Fibroblast of skin of left quadriceps (primary cell): ENCODE data around the gene ERP44.
A peak's percentile ranks its signal among the peaks of the same experiment; 100 is the strongest.
"Not testable (repeated sequence)": the region's sequence is repeated elsewhere in the genome, so short reads cannot be mapped to it uniquely, and the experiment has no call there.

Experiments used
- DNase-seq, 2 experiments: peaks; one replicate each; pipeline ENCODE4 v3.0.0-alpha.2; 2013; ENCODE audit warnings: low read depth in 2 of 2

The ERP44 gene

GRCh38 chr9:100012279-100012678 is 86.5 kb downstream of the ERP44 start:
- DNase-seq: no peak

GRCh38 chr9:100011062-100011681 is 87.6 kb downstream of the ERP44 start:
- peak; percentile 11 to 20 for DNase-seq

GRCh38 chr9:99999797-100000196 is 99.0 kb downstream of the ERP44 start:
- DNase-seq: no peak

DNA sequence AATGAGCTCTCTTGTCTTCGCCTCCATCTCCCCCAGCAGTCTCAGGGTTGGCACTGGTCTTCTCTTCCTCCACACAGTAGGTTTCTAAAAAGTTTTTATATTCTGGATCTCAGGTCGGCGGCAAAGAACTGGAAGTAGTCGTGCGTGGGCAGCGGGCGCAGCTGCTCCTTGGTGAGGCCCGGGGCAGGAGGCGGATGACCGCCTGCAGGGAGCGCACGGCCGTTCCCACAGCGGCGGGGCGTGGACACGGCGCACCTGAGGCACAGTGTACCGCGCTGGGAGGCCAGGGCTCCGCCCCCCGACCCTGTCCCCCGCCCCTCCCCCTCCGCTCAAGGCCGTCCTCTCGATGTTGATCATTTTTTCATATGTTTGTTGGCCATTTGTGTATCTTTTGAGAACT is 99.9 kb downstream of the ERP44 start:
- DNase-seq: no peak

DNA sequence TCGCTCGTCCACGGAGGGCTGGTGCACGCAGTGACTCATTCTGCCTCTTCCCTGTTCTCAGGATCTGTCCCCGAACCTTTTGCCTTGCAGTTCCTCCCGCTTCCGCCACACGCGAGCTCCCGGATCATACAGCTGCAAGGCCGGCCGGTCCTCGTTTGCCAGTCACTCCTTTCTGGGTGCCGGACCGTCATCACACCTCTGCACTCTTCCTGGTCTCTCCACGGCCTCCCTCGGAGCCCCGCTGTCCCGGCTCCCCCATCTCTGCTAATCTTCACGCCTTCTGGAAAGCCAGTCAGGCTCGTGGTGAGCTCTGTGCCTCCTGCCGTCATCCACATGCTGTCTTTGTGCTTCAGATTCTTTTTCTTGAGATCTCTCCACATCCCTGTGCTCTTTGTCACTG is 100.5 kb downstream of the ERP44 start:
- DNase-seq: no peak

DNA sequence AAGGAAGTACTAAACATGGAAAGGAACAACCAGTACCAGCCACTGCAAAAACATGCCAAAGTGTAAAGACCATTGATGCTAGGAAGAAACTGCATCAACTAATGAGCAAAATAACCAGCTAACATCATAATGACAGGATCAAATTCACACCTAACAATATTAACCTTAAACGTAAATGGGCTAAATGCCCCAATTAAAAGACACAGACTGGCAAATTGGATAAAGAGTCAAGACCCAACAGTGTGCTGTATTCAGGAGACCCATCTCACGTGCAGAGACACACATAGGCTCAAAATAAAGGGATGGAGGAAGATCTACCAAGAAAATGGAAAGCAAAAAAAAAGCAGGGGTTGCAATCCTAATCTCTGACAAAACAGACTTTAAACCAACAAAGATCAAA is 108.3 kb downstream of the ERP44 start:
- not testable (repeated sequence) for DNase-seq

- no peak for DNase-seq
Observed at GRCh38 chr9:99986642-99987041, 112.2 kb downstream of the ERP44 start.

GRCh38 chr9:99980598-99980997 is 118.2 kb downstream of the ERP44 start:
- no peak for DNase-seq

DNA sequence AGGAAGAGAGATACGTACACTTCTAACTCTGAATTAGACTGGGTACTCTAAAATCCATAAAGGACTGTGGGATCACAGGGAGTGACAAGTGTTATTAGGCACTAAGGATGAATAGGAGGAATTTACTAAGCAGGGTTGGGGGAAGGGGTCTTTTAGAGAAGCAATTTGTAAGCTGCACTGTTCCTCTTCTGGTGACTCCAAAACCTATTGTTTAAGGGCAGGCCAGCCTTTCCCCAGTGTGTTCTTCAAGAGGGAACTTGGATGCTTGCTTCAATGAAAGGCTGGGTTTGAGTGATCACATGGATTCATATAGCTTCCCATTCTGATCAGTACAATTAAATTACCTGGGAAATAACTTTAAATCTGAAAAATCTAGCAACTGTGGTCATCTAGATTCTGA is 120.6 kb downstream of the ERP44 start:
- DNase-seq: no peak

DNA sequence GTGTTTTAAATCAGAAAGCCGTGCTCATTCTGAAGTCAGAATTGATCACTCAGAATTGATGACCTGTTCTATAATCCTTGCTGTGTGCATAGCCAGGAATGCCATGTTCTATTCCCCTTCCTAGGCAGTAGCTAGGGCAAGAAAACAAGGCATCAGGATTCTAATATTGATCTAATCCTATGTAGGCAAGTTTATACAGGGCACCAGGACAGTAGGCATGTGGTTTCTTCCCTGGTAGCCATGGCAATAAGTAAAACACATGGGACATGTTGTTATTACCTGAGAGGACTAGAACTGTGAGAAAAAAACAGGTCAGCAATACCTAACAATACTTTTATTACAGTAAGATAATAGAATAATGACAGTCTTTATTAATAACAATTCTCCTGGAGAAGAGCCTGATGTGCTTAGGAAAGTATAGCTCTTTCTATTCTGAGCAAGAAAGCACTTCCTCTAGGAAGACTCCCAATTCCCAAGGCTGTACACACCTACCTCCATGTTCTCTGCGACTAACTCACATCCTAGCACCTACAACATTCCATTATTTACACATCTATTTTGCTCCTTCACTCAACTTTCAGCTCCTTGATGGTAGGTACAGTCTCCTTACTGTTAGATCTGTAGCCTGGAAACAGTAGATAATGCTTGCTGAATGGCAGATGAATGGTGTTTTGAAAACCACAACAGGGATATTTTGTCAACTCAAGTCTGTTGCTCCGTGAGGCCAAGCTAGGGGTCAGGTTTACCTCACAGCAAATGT is 121.6 kb downstream of the ERP44 start:
- no peak for DNase-seq

DNA sequence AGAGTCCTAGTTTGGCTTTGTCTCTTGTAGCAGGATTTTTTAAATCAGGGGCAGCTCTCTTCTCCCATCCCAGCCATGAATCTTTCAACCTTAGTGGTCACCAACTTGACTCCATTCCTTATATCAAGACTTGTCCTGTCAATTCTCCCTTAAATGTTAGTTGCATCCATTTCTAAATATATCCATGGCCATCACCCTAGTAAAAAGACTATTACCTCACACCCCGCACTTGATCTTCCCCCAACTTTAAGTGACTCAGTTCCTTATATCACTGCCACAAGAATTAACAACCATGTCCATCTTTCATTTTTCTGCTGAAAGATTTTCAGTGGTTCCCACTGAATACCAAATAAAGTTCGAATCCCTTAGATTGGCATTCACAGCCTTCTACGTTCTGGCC is 125.3 kb downstream of the ERP44 start:
- no peak for DNase-seq

GRCh38 chr9:99971410-99971809 is 127.4 kb downstream of the ERP44 start:
- no peak for DNase-seq

- DNase-seq: no peak
Observed at GRCh38 chr9:99970481-99970880, 128.3 kb downstream of the ERP44 start.

DNA sequence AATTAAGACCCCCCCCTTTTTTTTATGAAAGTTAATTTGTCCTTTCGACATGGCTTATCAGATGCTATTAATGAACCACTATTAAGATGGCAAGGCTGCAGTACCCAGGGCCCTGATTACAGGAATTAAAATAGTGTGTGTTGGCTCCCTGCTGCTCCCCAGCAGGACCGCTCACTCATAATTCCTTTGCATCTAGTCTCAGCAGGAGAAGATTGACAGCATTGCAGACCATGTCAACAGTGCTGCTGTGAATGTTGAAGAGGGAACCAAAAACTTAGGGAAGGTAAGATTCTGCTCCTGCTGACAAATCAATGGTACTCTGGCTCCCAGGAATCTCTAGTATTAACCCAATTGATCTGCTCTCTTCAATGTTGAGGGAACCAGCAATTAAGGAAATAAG is 131.3 kb downstream of the ERP44 start:
- DNase-seq: no peak

GRCh38 chr9:99966716-99967115 is 132.1 kb downstream of the ERP44 start:
- peak in 1 of 2 experiments; percentile 4 for DNase-seq

DNA sequence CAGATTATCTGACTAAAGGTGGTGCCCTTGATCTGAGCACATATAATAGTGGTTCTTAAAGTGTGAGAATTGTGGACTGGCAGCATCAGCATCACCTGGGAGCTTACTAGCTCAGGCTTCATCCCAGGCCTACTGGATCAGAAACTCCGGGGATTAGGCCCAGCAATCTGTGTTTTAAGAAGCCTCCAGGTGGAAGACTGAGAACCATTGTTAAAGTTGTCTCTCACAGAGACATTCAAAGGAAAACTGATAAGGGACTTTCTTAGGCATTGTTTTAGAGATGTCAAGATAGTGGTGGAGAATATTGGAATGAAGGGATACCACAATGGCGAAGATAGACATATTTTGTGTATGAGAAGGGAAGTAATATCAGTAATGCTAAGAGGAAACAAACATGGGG is 132.8 kb downstream of the ERP44 start:
- DNase-seq: no peak

- DNase-seq: peak; percentile 29
Observed at GRCh38 chr9:99964336-99964735, 134.5 kb downstream of the ERP44 start.

DNA sequence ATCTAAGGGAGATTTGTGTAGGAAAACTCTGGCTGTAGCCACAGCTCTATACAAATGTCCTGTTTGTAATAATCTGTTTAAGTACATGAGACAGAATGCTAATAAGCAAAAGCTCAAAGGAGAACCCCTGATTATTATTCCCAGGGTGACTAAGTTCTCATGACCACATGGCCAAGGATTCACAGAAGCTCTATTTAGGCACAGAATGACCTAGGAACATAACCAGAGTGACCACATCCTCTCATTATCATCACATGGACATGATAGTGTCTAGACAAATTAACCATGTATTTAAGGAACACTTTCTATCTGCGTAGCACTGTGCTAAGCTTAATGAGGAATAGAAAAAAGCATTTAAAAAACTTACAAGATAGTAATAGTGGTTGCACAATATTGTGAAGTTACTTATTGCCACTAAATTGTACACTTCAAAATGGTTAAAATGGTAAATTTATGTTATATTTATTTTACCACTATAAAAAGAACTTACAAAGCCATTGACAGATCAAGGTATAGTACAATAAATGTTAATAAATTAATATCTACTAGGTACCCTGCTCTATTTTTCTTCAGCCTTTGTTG is 136.0 kb downstream of the ERP44 start:
- DNase-seq: no peak

DNA sequence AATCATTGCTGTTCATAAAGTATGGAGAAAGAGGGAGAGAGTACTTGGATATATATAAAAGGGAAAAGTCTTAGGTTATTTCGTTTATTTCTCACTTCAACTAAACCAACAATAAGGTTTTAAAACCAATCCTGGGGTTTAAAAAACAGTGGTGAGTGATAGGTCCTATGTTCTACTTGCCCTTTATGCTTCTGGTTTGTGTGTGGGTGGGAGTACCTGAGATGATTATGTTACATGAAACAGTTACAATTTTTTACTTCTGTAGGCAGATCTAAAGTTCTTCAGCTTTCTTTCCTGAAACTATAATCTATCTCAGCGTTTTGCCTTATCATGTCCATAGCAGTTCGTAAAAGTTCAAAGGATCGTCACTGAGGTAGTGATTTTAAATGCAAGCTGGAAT is 143.2 kb downstream of the ERP44 start:
- DNase-seq: no peak

DNA sequence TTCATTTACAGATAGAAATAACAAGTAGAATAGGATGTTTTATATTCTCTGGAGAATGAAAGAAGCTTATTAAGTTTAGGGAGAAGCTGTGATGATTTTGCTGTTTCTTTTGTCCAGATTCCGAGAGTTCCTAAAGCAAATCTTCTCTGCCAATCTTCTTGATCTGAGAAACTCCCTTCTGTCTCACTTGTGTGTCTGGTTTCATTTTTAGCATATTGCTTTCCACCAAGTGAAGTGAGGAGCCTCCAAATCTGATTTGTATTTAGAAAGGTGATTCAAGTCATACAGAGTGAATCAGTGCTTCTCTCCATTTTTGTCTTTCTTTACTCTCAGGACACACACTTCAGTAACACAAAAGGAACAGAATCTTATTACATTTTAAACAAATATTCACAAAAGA is 144.0 kb downstream of the ERP44 start:
- no peak for DNase-seq

GRCh38 chr9:99953861-99954507 is 144.8 kb downstream of the ERP44 start:
- no peak for DNase-seq

DNA sequence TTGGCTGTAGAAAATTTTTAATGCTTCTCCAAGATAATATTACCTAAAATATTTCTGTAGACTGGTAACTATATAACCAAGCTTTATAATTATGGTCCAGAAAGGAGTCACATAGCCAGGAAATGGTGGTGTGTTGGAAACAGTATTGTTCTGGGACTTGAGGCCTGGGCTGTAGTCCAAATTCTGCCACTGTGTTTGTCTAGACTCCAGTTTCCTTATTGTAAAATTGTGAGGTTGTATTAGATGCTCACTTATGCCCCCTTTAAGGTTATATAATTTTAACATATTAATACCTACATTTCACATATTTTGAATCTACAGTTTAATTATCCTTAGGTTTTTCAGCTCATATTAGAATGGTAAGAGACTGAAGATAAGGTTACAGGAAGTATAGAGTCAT is 149.9 kb downstream of the ERP44 start:
- DNase-seq: no peak

GRCh38 chr9:99948482-99948881 is 150.3 kb downstream of the ERP44 start:
- DNase-seq: no peak
